Measurements from ENCODE around the gene SREK1IP1. TPM values are rescaled to one million over a fixed set of nuclear protein-coding genes. Genes with fewer than 3 reads are reported as not detected.
"Not testable (repeated sequence)": the region's sequence is repeated elsewhere in the genome, so short reads cannot be mapped to it uniquely, and the experiment has no call there.

SREK1IP1 gene
- total RNA-seq, 6 donors from 2014 or later = 4.2 to 20.7 (median 13.4) TPM

DNA sequence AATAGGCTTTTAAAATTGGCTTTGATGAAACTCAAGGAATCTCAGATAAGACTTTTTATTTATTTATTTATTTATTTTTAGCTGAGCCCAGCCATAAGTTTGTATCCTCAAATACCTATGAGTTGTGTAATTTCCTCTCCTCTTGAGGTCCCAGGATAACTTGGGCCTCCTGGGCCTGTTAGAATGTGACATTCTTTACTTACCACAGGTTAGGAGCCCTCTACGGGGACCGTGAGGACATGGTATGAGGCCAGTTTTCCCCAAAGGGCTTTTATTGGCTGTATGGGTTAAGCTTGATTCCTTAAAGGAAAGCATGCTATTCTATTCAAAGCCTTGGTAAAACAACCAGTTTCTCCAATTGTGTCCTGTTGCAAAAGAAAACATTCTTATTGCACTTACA lies 61.3 kb downstream of the SREK1IP1 start:
- Histone ChIP-seq H3K36me3 (no peaks in the 10 kb centered on the region), H3K4me1 (no peaks in the 10 kb centered on the region), H3K27me3 (no peaks in the 10 kb centered on the region), H3K4me3 (no peak overlapping the region), H3K9me3 (no peaks in the 10 kb centered on the region), H3K27ac (no peak overlapping the region)
- ATAC-seq (ENCODE audit: low FRiP score in 2 of 2) (no peak), DNase-seq (no peak)
- 72 to 79% methylated on average over 2 of the region's 2 CpGs for WGBS, 2 donors
- no peak for TF ChIP-seq POLR2A (IDR thresholded peaks at IDR 0.05)
- no peak for TF ChIP-seq POLR2AphosphoS5 (IDR thresholded peaks at IDR 0.05)
- no peak for TF ChIP-seq EP300 (IDR thresholded peaks at IDR 0.05)
- TF ChIP-seq, protein P1, sequence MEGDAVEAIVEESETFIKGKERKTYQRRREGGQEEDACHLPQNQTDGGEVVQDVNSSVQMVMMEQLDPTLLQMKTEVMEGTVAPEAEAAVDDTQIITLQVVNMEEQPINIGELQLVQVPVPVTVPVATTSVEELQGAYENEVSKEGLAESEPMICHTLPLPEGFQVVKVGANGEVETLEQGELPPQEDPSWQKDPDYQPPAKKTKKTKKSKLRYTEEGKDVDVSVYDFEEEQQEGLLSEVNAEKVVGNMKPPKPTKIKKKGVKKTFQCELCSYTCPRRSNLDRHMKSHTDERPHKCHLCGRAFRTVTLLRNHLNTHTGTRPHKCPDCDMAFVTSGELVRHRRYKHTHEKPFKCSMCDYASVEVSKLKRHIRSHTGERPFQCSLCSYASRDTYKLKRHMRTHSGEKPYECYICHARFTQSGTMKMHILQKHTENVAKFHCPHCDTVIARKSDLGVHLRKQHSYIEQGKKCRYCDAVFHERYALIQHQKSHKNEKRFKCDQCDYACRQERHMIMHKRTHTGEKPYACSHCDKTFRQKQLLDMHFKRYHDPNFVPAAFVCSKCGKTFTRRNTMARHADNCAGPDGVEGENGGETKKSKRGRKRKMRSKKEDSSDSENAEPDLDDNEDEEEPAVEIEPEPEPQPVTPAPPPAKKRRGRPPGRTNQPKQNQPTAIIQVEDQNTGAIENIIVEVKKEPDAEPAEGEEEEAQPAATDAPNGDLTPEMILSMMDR (IDR thresholded peaks at IDR 0.05) = no peak

DNA sequence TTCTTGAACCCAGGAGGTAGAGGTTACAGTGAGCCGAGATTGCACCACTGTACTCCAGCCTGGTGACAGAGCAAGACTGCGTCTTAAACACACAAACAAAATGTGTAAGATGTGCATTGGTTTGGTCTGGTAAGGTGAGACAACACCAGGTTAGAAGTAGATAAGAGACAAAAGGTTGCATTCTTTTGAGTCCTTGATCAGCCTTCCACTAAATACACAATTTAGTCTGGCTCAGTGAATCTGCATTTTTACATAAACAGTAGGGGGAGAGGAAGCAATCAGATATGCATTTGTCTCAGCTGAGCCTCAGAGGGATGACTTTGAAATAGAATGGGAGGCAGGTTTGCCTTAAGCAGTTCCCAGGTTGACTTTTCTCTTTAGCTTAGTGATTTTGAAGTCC lies 62.4 kb downstream of the SREK1IP1 start:
- H3K27ac ChIP-seq; H3K27me3 ChIP-seq; H3K9me3 ChIP-seq; H3K4me1 ChIP-seq; ATAC-seq (ENCODE audit: low FRiP score in 2 of 2); H3K36me3 ChIP-seq; DNase-seq; H3K4me3 ChIP-seq: not testable (repeated sequence)
- WGBS, 2 donors = 42 to 44% methylated on average over 2 of the region's 2 CpGs

DNA sequence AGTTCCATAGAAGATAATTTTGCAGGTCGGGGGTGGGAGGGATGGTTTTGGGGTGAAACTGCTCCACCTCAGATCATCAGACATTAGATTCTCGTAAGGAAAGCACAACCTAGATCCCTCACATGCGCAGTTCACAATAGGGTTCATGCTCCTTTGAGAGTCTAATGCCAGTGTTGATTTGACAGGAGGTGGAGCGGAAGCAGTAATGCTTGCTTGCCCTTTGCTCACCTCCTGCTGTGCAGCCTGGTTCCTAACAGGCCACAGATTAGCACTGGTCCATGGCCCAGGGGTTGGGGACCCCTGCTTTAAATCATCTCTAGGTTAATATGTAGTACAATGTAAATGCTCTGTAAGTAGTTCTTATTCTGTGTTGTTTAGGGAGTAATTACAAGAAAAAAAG lies 67.7 kb downstream of the SREK1IP1 start:
- DNase-seq (no peak), ATAC-seq (ENCODE audit: low FRiP score in 2 of 2) (no peak)
- 90 to 100% methylated on average over 2 to 4 of the region's 4 CpGs for WGBS, 2 donors
- Histone ChIP-seq H3K27me3 (no peaks in the 10 kb centered on the region), H3K9me3 (peaks cover 3 to 7% (median 3%) of the 10 kb centered on the region in 4 donors), H3K4me1 (no peaks in the 10 kb centered on the region), H3K4me3 (no peak overlapping the region), H3K27ac (no peak overlapping the region), H3K36me3 (no peaks in the 10 kb centered on the region)
- TF ChIP-seq POLR2A (IDR thresholded peaks at IDR 0.05) = no peak
- no peak for TF ChIP-seq EP300 (IDR thresholded peaks at IDR 0.05)
- no peak for TF ChIP-seq POLR2AphosphoS5 (IDR thresholded peaks at IDR 0.05)
- TF ChIP-seq, protein P1 (IDR thresholded peaks at IDR 0.05) = no peak

DNA sequence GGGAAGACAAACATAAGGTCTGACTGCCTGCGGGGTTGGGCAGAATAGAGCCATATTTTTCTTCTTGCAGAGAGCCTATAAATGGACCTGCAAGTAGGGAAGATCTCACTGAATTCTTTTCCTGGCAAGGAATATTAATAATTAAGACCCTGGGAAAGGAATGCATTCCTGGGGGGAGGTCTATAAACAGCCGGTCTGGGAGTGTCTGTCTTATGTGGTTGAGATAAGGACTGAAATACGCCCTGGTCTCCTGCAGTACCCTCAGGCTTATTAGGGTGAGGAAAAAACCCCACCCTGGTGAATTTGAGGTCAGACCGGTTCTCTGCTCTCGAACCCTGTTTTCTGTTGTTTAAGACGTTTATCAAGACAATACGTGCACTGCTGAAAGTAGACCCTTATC lies 72.1 kb downstream of the SREK1IP1 start:
- H3K27ac ChIP-seq; H3K27me3 ChIP-seq; H3K4me1 ChIP-seq; ATAC-seq (ENCODE audit: low FRiP score in 2 of 2); H3K4me3 ChIP-seq; H3K36me3 ChIP-seq; H3K9me3 ChIP-seq; DNase-seq: not testable (repeated sequence)
- WGBS, 2 donors = 85 to 91% methylated on average over 7 of the region's 7 CpGs

DNA sequence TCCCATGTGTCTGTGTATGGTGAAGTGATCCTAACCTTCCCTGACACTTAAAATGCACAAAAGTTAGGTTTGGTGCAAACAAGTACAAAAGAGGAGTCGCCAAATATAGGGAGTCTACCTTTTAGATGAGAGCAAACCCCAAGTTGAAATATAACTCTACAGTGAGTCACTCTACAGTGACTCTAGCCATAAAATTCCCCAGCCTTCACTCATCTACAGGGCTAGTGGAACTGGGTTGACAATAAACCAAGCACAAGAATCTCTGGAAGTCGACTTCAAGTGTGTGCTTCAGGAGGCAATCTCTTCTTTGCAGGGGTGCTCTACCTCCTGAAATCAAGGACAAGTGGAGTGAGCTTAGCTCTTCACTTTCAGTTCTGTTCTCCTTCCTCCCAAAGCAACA lies 74.9 kb downstream of the SREK1IP1 start:
- no peak for TF ChIP-seq POLR2A (IDR thresholded peaks at IDR 0.05)
- TF ChIP-seq EP300 (IDR thresholded peaks at IDR 0.05) = no peak
- TF ChIP-seq, protein P1 (IDR thresholded peaks at IDR 0.05) = no peak
- TF ChIP-seq POLR2AphosphoS5 (IDR thresholded peaks at IDR 0.05) = no peak
- ATAC-seq (ENCODE audit: low FRiP score in 2 of 2) = no peak
- WGBS, 2 donors = 75 to 90% methylated on average over 2 of the region's 2 CpGs
- DNase-seq = no peak
- Histone ChIP-seq H3K4me1 (peaks cover 7 to 13% (median 9%) of the 10 kb centered on the region in 4 donors), H3K9me3 (peaks cover 3 to 7% (median 3%) of the 10 kb centered on the region in 4 donors), H3K27ac (no peak overlapping the region), H3K4me3 (no peak overlapping the region), H3K36me3 (no peaks in the 10 kb centered on the region), H3K27me3 (peaks cover 0 to 13% (median 6%) of the 10 kb centered on the region in 4 donors)

DNA sequence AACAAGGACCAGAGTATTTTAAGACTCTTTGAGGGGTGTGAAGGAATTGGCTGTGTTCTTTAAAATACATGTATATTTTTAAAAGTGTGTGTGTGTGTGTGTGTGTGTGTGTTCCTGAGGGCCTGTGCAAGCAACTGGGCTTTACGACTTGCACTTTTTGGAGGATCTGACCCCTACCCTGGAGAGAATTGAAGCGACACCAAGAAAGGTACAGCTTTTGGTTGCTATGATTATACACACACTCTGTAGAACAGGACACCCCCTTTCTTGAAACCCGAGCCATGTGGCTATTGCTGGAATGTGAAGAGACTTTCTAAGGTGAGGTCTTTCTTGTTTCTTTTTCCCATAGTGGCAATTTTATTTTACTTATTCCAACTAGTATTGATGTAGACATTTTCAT lies 77.2 kb downstream of the SREK1IP1 start:
- DNase-seq (no peak), ATAC-seq (ENCODE audit: low FRiP score in 2 of 2) (no peak)
- Histone ChIP-seq H3K9me3 (peaks cover 0 to 1% (median under 1%) of the 10 kb centered on the region in 4 donors), H3K36me3 (no peaks in the 10 kb centered on the region), H3K4me3 (no peak overlapping the region), H3K27ac (no peak overlapping the region), H3K27me3 (peaks cover 0 to 13% (median 6%) of the 10 kb centered on the region in 4 donors), H3K4me1 (peaks cover 7 to 13% (median 9%) of the 10 kb centered on the region in 4 donors)
- 27% methylated on average over 3 of the region's 3 CpGs for WGBS, 2 donors
- TF ChIP-seq, protein P1 (IDR thresholded peaks at IDR 0.05) = no peak
- TF ChIP-seq EP300 (IDR thresholded peaks at IDR 0.05) (no peak), POLR2A (IDR thresholded peaks at IDR 0.05) (no peak), POLR2AphosphoS5 (IDR thresholded peaks at IDR 0.05) (no peak)
